ENCODE data around the gene RERE. TPM values are rescaled to one million over a fixed set of nuclear protein-coding genes. Genes with fewer than 3 reads are reported as not detected.

RERE gene
- total RNA-seq, 2 experiments from 2014 or later = 73.1 to 211 TPM

- peaks cover 27% of the 10 kb centered on the region for H3K79me2 ChIP-seq (ENCODE audit: insufficient read depth, low read depth, low read length)
- intact Hi-C loops (cut with micrococcal nuclease; ENCODE audit: unreplicated experiment) = no loop called here
- CTCF ChIA-PET (ENCODE audit: unreplicated experiment) = no interaction called here
- no peak overlapping the region for H2AFZ ChIP-seq (ENCODE audit: low read length)
- TF ChIP-seq EZH2phosphoT487 (IDR thresholded peaks at IDR 0.05; ENCODE audit: borderline replicate concordance, low read depth, low read length) (no peak), CTCF (conservative IDR thresholded peaks at IDR 0.05; ENCODE audit: low read length) (no peak)
- no peak overlapping the region for H3K27ac ChIP-seq (ENCODE audit: low read depth, low read length, poor library complexity, severe bottlenecking)
- DNase-seq (ENCODE audit: low spot score) = no peak
- H3K4me3 ChIP-seq (ENCODE audit: low read depth, low read length, poor library complexity, severe bottlenecking) = no peak overlapping the region
- H3K4me1 ChIP-seq (ENCODE audit: insufficient read depth, low read length, poor library complexity, severe bottlenecking) = no peaks in the 10 kb centered on the region
- no peaks in the 10 kb centered on the region for H3K9me3 ChIP-seq (ENCODE audit: low read length)
- BruUV-seq (replicated peaks) = no TSS peak
- POLR2A ChIA-PET = interaction anchor here (1.6 to 2.0 kb wide), 2 partner anchors 10 to 20 kb away, joined by 4 to 6 read pairs; no protein-coding TSS in a partner anchor
- no peak overlapping the region for H3K4me2 ChIP-seq (ENCODE audit: low read length)
- H4K20me1 ChIP-seq (ENCODE audit: insufficient read depth, low read length) = no peaks in the 10 kb centered on the region; the same call in 1 of the 2 replicates
- peaks cover 18% of the 10 kb centered on the region; the same call in 1 of the 2 replicates for H3K36me3 ChIP-seq (ENCODE audit: insufficient read depth, low read length)
- H3K9me2 ChIP-seq (ENCODE audit: insufficient read depth, low read length) = no peaks in the 10 kb centered on the region
Measured at GRCh38 chr1:8800416-8800815, 17.0 kb downstream of the RERE start.

GRCh38 chr1:8797216-8797615, 20.2 kb downstream of the RERE start:
- Histone ChIP-seq H3K27ac (ENCODE audit: low read depth, low read length, poor library complexity, severe bottlenecking) (no peak overlapping the region), H3K4me2 (ENCODE audit: low read length) (no peak overlapping the region), H2AFZ (ENCODE audit: low read length) (no peak overlapping the region), H3K36me3 (ENCODE audit: insufficient read depth, low read length) (peaks cover 17% of the 10 kb centered on the region), H3K4me1 (ENCODE audit: insufficient read depth, low read length, poor library complexity, severe bottlenecking) (no peaks in the 10 kb centered on the region), H3K79me2 (ENCODE audit: insufficient read depth, low read depth, low read length) (peaks cover 12% of the 10 kb centered on the region), H3K9me2 (ENCODE audit: insufficient read depth, low read length) (no peaks in the 10 kb centered on the region), H3K9me3 (ENCODE audit: low read length) (no peaks in the 10 kb centered on the region), H3K4me3 (ENCODE audit: low read depth, low read length, poor library complexity, severe bottlenecking) (no peak overlapping the region), H4K20me1 (ENCODE audit: insufficient read depth, low read length) (peaks cover 2% of the 10 kb centered on the region)
- DNase-seq (ENCODE audit: low spot score) = no peak
- BruUV-seq (replicated peaks) = no TSS peak
- ChIA-PET CTCF (ENCODE audit: unreplicated experiment) (no interaction called here), POLR2A (no interaction called here)
- TF ChIP-seq EZH2phosphoT487 (IDR thresholded peaks at IDR 0.05; ENCODE audit: borderline replicate concordance, low read depth, low read length) (no peak), CTCF (conservative IDR thresholded peaks at IDR 0.05; ENCODE audit: low read length) (no peak)
- intact Hi-C loops (cut with micrococcal nuclease; ENCODE audit: unreplicated experiment) = no loop called here

GRCh38 chr1:8796812-8797211, 20.6 kb downstream of the RERE start:
- no peak overlapping the region for H3K27ac ChIP-seq (ENCODE audit: low read depth, low read length, poor library complexity, severe bottlenecking)
- H3K9me3 ChIP-seq (ENCODE audit: low read length) = no peaks in the 10 kb centered on the region
- no peak for DNase-seq (ENCODE audit: low spot score)
- H3K79me2 ChIP-seq (ENCODE audit: insufficient read depth, low read depth, low read length) = peaks cover 15% of the 10 kb centered on the region
- H3K36me3 ChIP-seq (ENCODE audit: insufficient read depth, low read length) = peaks cover 18% of the 10 kb centered on the region
- CTCF ChIA-PET (ENCODE audit: unreplicated experiment) = no interaction called here
- POLR2A ChIA-PET = no interaction called here
- no peaks in the 10 kb centered on the region for H3K9me2 ChIP-seq (ENCODE audit: insufficient read depth, low read length)
- no peak overlapping the region for H3K4me2 ChIP-seq (ENCODE audit: low read length)
- no peak overlapping the region for H3K4me3 ChIP-seq (ENCODE audit: low read depth, low read length, poor library complexity, severe bottlenecking)
- TF ChIP-seq EZH2phosphoT487 (IDR thresholded peaks at IDR 0.05; ENCODE audit: borderline replicate concordance, low read depth, low read length) (no peak), CTCF (conservative IDR thresholded peaks at IDR 0.05; ENCODE audit: low read length) (no peak)
- intact Hi-C loops (cut with micrococcal nuclease; ENCODE audit: unreplicated experiment) = no loop called here
- H3K4me1 ChIP-seq (ENCODE audit: insufficient read depth, low read length, poor library complexity, severe bottlenecking) = no peaks in the 10 kb centered on the region
- BruUV-seq (replicated peaks) = no TSS peak
- peaks cover 6% of the 10 kb centered on the region for H4K20me1 ChIP-seq (ENCODE audit: insufficient read depth, low read length)
- H2AFZ ChIP-seq (ENCODE audit: low read length) = no peak overlapping the region

All from OCI-LY7 (cell line).